ENCODE measurements around the gene SMURF2.

- no peak for TF ChIP-seq CTCF (IDR thresholded peaks at IDR 0.05)
- no peak for TF ChIP-seq POLR2AphosphoS5 (IDR thresholded peaks at IDR 0.05)
Measured at GRCh38 chr17:64622931-64623654, 39.0 kb downstream of the SMURF2 start.

All from breast epithelium (tissue), 3 donors.